Activated T-cell treated with anti-CD3 and anti-CD28 coated beads, Interleukin-2, amount 50 U/mL, for 4 hours (primary cell): ENCODE data around the gene UCP3. TPM values are rescaled to one million over a fixed set of nuclear protein-coding genes. Genes with fewer than 3 reads are reported as not detected.

Source experiments
- ATAC-seq, 2 donors: fragments of 200-7000 bp; cut with Tn5 transposase; one replicate each; pipeline ENCODE4 v1.10.0; 2021
- DNase-seq: peaks from one replicate; pipeline ENCODE4 v3.0.0-alpha.2; 2020
- H3K27me3 Mint-ChIP-seq: one replicate; pipeline ENCODE4 v1.8.0; 2021; ENCODE audit warnings: low read depth, mixed read lengths
- H3K36me3 Mint-ChIP-seq: one replicate; pipeline ENCODE4 v1.8.0; 2022; ENCODE audit warnings: mixed read lengths; ENCODE audit not compliant: insufficient read depth
- H3K4me1 Mint-ChIP-seq: one replicate; pipeline ENCODE4 v1.8.0; 2021; ENCODE audit warnings: low read depth, mixed read lengths
- H3K4me3 Mint-ChIP-seq: one replicate; pipeline ENCODE4 v1.8.0; 2021; ENCODE audit warnings: mild to moderate bottlenecking, moderate library complexity, mixed read lengths
- H3K9me3 Mint-ChIP-seq: one replicate; pipeline ENCODE4 v1.8.0; 2021; ENCODE audit warnings: mixed read lengths
- total RNA-seq, 3 donors: library from RNA; stranded (reverse); gene quantifications; one replicate each; pipeline ENCODE4 v1.2.1, GENCODE V29; 2021

The UCP3 gene
- 1 to 10 TPM; 1.3 to 2.6 (median 1.7) TPM for total RNA-seq

- DNase-seq: no peak
- Mint-ChIP-seq H3K9me3 (no peaks in the 10 kb centered on the region), H3K4me3 (peak within 1 kb of the TSS; percentile 9), H3K36me3 (peaks cover 2% of the 10 kb centered on the region), H3K4me1 (peaks cover 93% of the 10 kb centered on the region), H3K27me3 (no peaks in the 10 kb centered on the region)
- ATAC-seq: no peak
These were observed at the start of gene UCP3 for GRCh38 chr11:74008373-74009229. TSS of gene UCP3 (minus strand) at chr11:74009085. CDS start at chr11:74007042, 2,043 bp downstream.

GRCh38 chr11:74057249-74058151, 48.6 kb upstream of the UCP3 start:
- Mint-ChIP-seq H3K4me3 (no peak overlapping the region), H3K9me3 (no peaks in the 10 kb centered on the region), H3K27me3 (no peaks in the 10 kb centered on the region), H3K36me3 (peaks cover 38% of the 10 kb centered on the region), H3K4me1 (peaks cover 3% of the 10 kb centered on the region)
- DNase-seq: no peak
- ATAC-seq: no peak

GRCh38 chr11:74055938-74056337, 47.1 kb upstream of the UCP3 start:
- Mint-ChIP-seq H3K4me1 (peaks cover 3% of the 10 kb centered on the region), H3K36me3 (peaks cover 33% of the 10 kb centered on the region), H3K4me3 (no peak overlapping the region), H3K27me3 (no peaks in the 10 kb centered on the region), H3K9me3 (no peaks in the 10 kb centered on the region)
- no peak for DNase-seq
- no peak for ATAC-seq

- Mint-ChIP-seq H3K36me3 (peaks cover 28% of the 10 kb centered on the region), H3K4me1 (no peaks in the 10 kb centered on the region), H3K4me3 (no peak overlapping the region), H3K27me3 (no peaks in the 10 kb centered on the region), H3K9me3 (no peaks in the 10 kb centered on the region)
- DNase-seq: no peak
- no peak for ATAC-seq
These were observed 41.6 kb upstream of the UCP3 start for GRCh38 chr11:74050465-74050864.

GRCh38 chr11:74048993-74049392, 40.1 kb upstream of the UCP3 start:
- H3K27me3 Mint-ChIP-seq: no peaks in the 10 kb centered on the region
- ATAC-seq: no peak
- H3K4me1 Mint-ChIP-seq: no peaks in the 10 kb centered on the region
- H3K9me3 Mint-ChIP-seq: no peaks in the 10 kb centered on the region
- no peak for DNase-seq
- no peak overlapping the region for H3K4me3 Mint-ChIP-seq
- peaks cover 27% of the 10 kb centered on the region for H3K36me3 Mint-ChIP-seq

GRCh38 chr11:74044538-74044937, 35.7 kb upstream of the UCP3 start:
- H3K36me3 Mint-ChIP-seq: peaks cover 38% of the 10 kb centered on the region
- ATAC-seq (no peak), DNase-seq (no peak)
- no peaks in the 10 kb centered on the region for H3K9me3 Mint-ChIP-seq
- no peaks in the 10 kb centered on the region for H3K27me3 Mint-ChIP-seq
- no peak overlapping the region for H3K4me3 Mint-ChIP-seq
- H3K4me1 Mint-ChIP-seq: no peaks in the 10 kb centered on the region

GRCh38 chr11:74043450-74043849, 34.6 kb upstream of the UCP3 start:
- Mint-ChIP-seq H3K4me3 (no peak overlapping the region), H3K9me3 (no peaks in the 10 kb centered on the region), H3K36me3 (peaks cover 38% of the 10 kb centered on the region), H3K27me3 (no peaks in the 10 kb centered on the region), H3K4me1 (no peaks in the 10 kb centered on the region)
- no peak for ATAC-seq
- DNase-seq: no peak

GRCh38 chr11:74037309-74037708, 28.4 kb upstream of the UCP3 start:
- peaks cover 53% of the 10 kb centered on the region for H3K36me3 Mint-ChIP-seq
- H3K4me1 Mint-ChIP-seq: peaks cover 3% of the 10 kb centered on the region
- H3K4me3 Mint-ChIP-seq: no peak overlapping the region
- ATAC-seq (no peak), DNase-seq (no peak)
- no peaks in the 10 kb centered on the region for H3K9me3 Mint-ChIP-seq
- no peaks in the 10 kb centered on the region for H3K27me3 Mint-ChIP-seq

- Mint-ChIP-seq H3K4me3 (no peak overlapping the region), H3K36me3 (peaks cover 39% of the 10 kb centered on the region), H3K27me3 (no peaks in the 10 kb centered on the region), H3K9me3 (no peaks in the 10 kb centered on the region), H3K4me1 (peaks cover 21% of the 10 kb centered on the region)
- ATAC-seq: no peak
- no peak for DNase-seq
These were observed 26.4 kb upstream of the UCP3 start for GRCh38 chr11:74035264-74035663.

GRCh38 chr11:74033046-74033445, 24.2 kb upstream of the UCP3 start:
- peaks cover 27% of the 10 kb centered on the region for H3K4me1 Mint-ChIP-seq
- H3K36me3 Mint-ChIP-seq: peaks cover 37% of the 10 kb centered on the region
- peak; percentile 17 for DNase-seq
- no peaks in the 10 kb centered on the region for H3K27me3 Mint-ChIP-seq
- no peak overlapping the region for H3K4me3 Mint-ChIP-seq
- peak in 1 of 2 donors; percentile 46 for ATAC-seq
- H3K9me3 Mint-ChIP-seq: no peaks in the 10 kb centered on the region

GRCh38 chr11:74030723-74031676, 22.1 kb upstream of the UCP3 start:
- peaks cover 36% of the 10 kb centered on the region for H3K4me1 Mint-ChIP-seq
- peak overlapping the region; percentile 56 for H3K4me3 Mint-ChIP-seq
- DNase-seq (no peak), ATAC-seq (peak; percentile 69 to 70)
- H3K9me3 Mint-ChIP-seq: no peaks in the 10 kb centered on the region
- no peaks in the 10 kb centered on the region for H3K27me3 Mint-ChIP-seq
- H3K36me3 Mint-ChIP-seq: peaks cover 27% of the 10 kb centered on the region

- Mint-ChIP-seq H3K4me3 (no peak overlapping the region), H3K36me3 (peaks cover 27% of the 10 kb centered on the region)
These were observed 16.7 kb upstream of the UCP3 start for GRCh38 chr11:74025467-74026166.

GRCh38 chr11:74024261-74025029, 15.6 kb upstream of the UCP3 start:
- DNase-seq: no peak

More at GRCh38 chr11:74025467-74026166, 16.7 kb upstream of the UCP3 start:
- Mint-ChIP-seq H3K4me1 (peaks cover 40% of the 10 kb centered on the region), H3K9me3 (no peaks in the 10 kb centered on the region), H3K27me3 (no peaks in the 10 kb centered on the region)
- DNase-seq (no peak), ATAC-seq (no peak)

More at GRCh38 chr11:74024261-74025029, 15.6 kb upstream of the UCP3 start:
- no peaks in the 10 kb centered on the region for H3K27me3 Mint-ChIP-seq
- ATAC-seq: no peak
- H3K4me3 Mint-ChIP-seq: no peak overlapping the region
- peaks cover 34% of the 10 kb centered on the region for H3K4me1 Mint-ChIP-seq
- no peaks in the 10 kb centered on the region for H3K9me3 Mint-ChIP-seq
- peaks cover 27% of the 10 kb centered on the region for H3K36me3 Mint-ChIP-seq
